K562 (cell line): ENCODE results near the gene NTSR1. TPM values are rescaled to one million over a fixed set of nuclear protein-coding genes. Genes with fewer than 3 reads are reported as not detected.
A peak's percentile ranks its signal among the peaks of the same experiment; 100 is the strongest.

Experiments
- BCOR ChIP-seq: fragments of 450-650 bp; IDR thresholded peaks from 2 replicates; pipeline ENCODE4 v1.6.1; 2016
- EGR1 ChIP-seq: fragments of 450-650 bp; conservative IDR thresholded peaks from 2 replicates; pipeline ENCODE4 v1.6.1; 2017; ENCODE audit warnings: mild to moderate bottlenecking
- ETS2 ChIP-seq: IDR thresholded peaks from 2 replicates; pipeline ENCODE4 v1.6.1; 2016; ENCODE audit warnings: borderline replicate concordance, missing genetic modification characterization, mild to moderate bottlenecking, moderate library complexity, missing compliant biosample characterization; ENCODE audit not compliant: poor library complexity, severe bottlenecking
- FOXA3 ChIP-seq, 2 experiments: fragments of 450-650 bp in 1 of 2; sonication (generic) in 1 of 2; formaldehyde crosslinking; IDR thresholded peaks in 1 of 2; conservative IDR thresholded peaks in 1 of 2; 2 replicates each; pipeline versions ENCODE4 v1.4.0 to v1.8.0; 2020 to 2022; ENCODE audit warnings: mild to moderate bottlenecking in 2 of 2, missing genetic modification reagents in 1 of 2
- GATAD2A ChIP-seq: fragments of 450-650 bp; IDR thresholded peaks from 2 replicates; pipeline ENCODE4 v1.6.1; 2017
- HDAC1 ChIP-seq, 2 experiments: fragments of 450-650 bp; IDR thresholded peaks; 2 replicates each; pipeline ENCODE4 v1.6.1; 2016 to 2017; ENCODE audit warnings: inconsistent platforms in 1 of 2, mild to moderate bottlenecking in 1 of 2, moderate library complexity in 1 of 2
- LEF1 ChIP-seq: fragments of 450-650 bp; IDR thresholded peaks from 2 replicates; pipeline ENCODE4 v1.6.1; 2016; ENCODE audit warnings: mild to moderate bottlenecking
- POLR2H ChIP-seq: IDR thresholded peaks from 2 replicates; pipeline ENCODE4 v1.6.1; 2016; ENCODE audit warnings: missing genetic modification characterization, low read depth, mild to moderate bottlenecking, control low read depth, missing compliant biosample characterization, moderate library complexity
- RFX7 ChIP-seq: fragments of 250-450 bp; sonication (Bioruptor Pico); IDR thresholded peaks from 2 replicates; pipeline ENCODE4 v1.5.1; 2021; ENCODE audit warnings: mild to moderate bottlenecking
- SMARCA5 ChIP-seq: fragments of 450-650 bp; IDR thresholded peaks from 2 replicates; pipeline ENCODE4 v1.6.1; 2016
- SMC3 ChIP-seq: conservative IDR thresholded peaks from 2 replicates; pipeline ENCODE4 v1.6.1; 2011; ENCODE audit warnings: low read depth, low read length, improper control_type of control experiment; ENCODE audit not compliant: insufficient read depth
- SREBF1 ChIP-seq: fragments of 150-350 bp; IDR thresholded peaks from 2 replicates; pipeline ENCODE4 v1.6.1; 2014; ENCODE audit warnings: antibody characterized with exemption, low read depth, low read length, borderline replicate concordance
- TAF15 ChIP-seq: fragments of 200-400 bp; formaldehyde crosslinking; IDR thresholded peaks from 2 replicates; pipeline ENCODE4 v1.6.1; 2017; ENCODE audit warnings: mild to moderate bottlenecking, low read depth, low read length, moderate library complexity
- TRIM24 ChIP-seq, 2 experiments: fragments of 450-650 bp; IDR thresholded peaks; 2 replicates each; pipeline ENCODE4 v1.6.1; 2016
- YY1 ChIP-seq, 3 experiments: IDR thresholded peaks; 2 replicates each; pipeline ENCODE4 v1.6.1; 2011; ENCODE audit warnings: low read length in 2 of 3, mild to moderate bottlenecking in 2 of 3, moderate library complexity in 2 of 3, borderline replicate concordance in 1 of 3, control low read depth in 1 of 3, low read depth in 1 of 3; ENCODE audit not compliant: insufficient read depth in 3 of 3, insufficient replicate concordance in 2 of 3, control insufficient read depth in 1 of 3, insufficient read length in 1 of 3; ENCODE audit errors: extremely low read depth in 1 of 3
- ZNF174 ChIP-seq: fragments of 250-450 bp; sonication (Bioruptor Pico); IDR thresholded peaks from 2 replicates; pipeline ENCODE4 v1.4.0; 2020; ENCODE audit warnings: mild to moderate bottlenecking
- ZNF408 ChIP-seq: fragments of 250-450 bp; sonication (Bioruptor Pico); IDR thresholded peaks from 2 replicates; pipeline ENCODE4 v1.4.0; 2020; ENCODE audit warnings: low read depth, mild to moderate bottlenecking, moderate library complexity
- ZNF436 ChIP-seq: fragments of 250-450, 450-650 bp; sonication (Bioruptor Pico); formaldehyde crosslinking; IDR thresholded peaks from 2 replicates; pipeline ENCODE4 v1.7.0; 2020; ENCODE audit warnings: mild to moderate bottlenecking
- ZNF57 ChIP-seq: fragments of 450-650 bp; formaldehyde crosslinking; IDR thresholded peaks from 2 replicates; pipeline ENCODE4 v1.4.0; 2020; ENCODE audit warnings: mild to moderate bottlenecking, moderate library complexity
- ZNF76 ChIP-seq: fragments of 250-450 bp; sonication (Bioruptor Pico); IDR thresholded peaks from 2 replicates; pipeline ENCODE4 v1.4.0; 2020; ENCODE audit warnings: mild to moderate bottlenecking, moderate library complexity, borderline replicate concordance
- ZSCAN29 ChIP-seq: fragments of 450-650 bp; IDR thresholded peaks from 2 replicates; pipeline ENCODE4 v1.6.1; 2017
- polyA plus RNA-seq, 8 experiments: library from polyadenylated mRNA; depleted of rRNA in 4 of 8; stranded (reverse) in 5 of 8; unstranded in 3 of 8; fragments of >200 nt; fragmentation: Nextera tagmentation in 2 of 8; fragmentation: Illumina TruSeq in 1 of 8; extraction: Ambion mirVana in 2 of 8; extraction: Trizol in 1 of 8; gene quantifications; 2 replicates each; pipeline versions ENCODE4 v1.2.1 to v1.2.3, GENCODE V29; 2011 to 2014; ENCODE audit warnings: inconsistent platforms in 1 of 8, missing spikeins in 1 of 8
- total RNA-seq, 7 experiments: library from RNA; depleted of rRNA in 6 of 7; stranded (reverse); fragments of >200 nt in 6 of 7; fragmentation: Illumina TruSeq in 2 of 7; extraction: Trizol in 2 of 7; gene quantifications; 2 replicates each; pipeline versions ENCODE4 v1.2.1 to v1.2.3, GENCODE V29; 2011 to 2021; ENCODE audit warnings: low replicate concordance in 1 of 7
- TF ChIP-seq, protein P1 (sequence below): fragments of 450-650 bp; formaldehyde crosslinking; IDR thresholded peaks from 2 replicates; pipeline ENCODE4 v1.4.0; 2020; ENCODE audit warnings: mild to moderate bottlenecking, mixed read lengths
- TF ChIP-seq, protein P2 (sequence below): sonication (generic); formaldehyde crosslinking; IDR thresholded peaks from 2 replicates; pipeline ENCODE4 v1.8.1; 2022; ENCODE audit warnings: missing genetic modification reagents
- TF ChIP-seq, protein P3 (sequence below), 3 experiments: fragments of 200-800 bp in 1 of 3; sonication (Bioruptor generic) in 1 of 3; sonication (generic) in 1 of 3; formaldehyde crosslinking in 1 of 3; IDR thresholded peaks; 2 replicates each; pipeline versions ENCODE4 v1.6.1 to v1.8.0; 2016 to 2022; ENCODE audit warnings: mild to moderate bottlenecking in 2 of 3, missing compliant biosample characterization in 2 of 3, missing genetic modification characterization in 2 of 3, missing genetic modification reagents in 1 of 3

Gene NTSR1
- total and polyA plus RNA-seq, 9 of the 15 experiments (the other 6 are each of a cell fraction or from before 2014, with no cell fraction given) = 0.04 to 0.40 (median 0.13) TPM; not detected in 3

DNA sequence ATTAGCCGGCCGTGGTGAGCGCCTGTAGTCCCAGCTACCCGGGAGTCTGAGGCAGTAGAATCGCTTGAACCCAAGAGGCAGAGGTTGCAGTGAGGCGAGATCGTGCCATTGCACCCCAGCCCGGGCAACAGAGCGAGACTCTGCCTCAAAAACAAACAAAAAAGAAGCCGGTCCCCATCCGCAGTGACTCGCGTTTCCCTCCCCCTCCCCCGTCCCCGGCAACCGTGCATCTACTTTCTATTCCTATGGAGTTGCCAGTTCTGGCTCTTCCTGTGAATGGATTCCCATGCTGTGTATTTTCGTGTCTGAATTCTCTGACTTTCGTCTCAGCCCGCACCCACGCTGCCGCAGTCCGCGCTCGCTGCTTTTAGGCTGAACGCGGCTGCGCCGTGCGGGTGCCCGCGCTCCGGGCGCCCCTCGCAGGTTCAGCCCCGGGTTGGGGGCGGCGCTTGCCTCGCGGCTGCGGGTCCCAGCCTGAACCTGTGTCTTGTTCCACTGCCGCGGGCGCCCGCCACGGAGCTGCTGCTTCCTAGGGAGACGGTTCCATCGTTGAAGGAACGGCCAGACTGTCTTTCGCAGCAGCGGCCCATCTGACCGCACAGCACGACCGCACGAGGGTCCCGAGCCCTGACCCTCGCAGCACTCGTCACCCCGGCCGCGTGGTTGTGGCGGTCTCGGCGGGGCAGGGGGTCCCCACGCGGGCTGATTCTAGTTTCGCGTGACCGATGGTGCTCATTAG lies 86.6 kb downstream of the NTSR1 start (continued):
- TF ChIP-seq SMARCA5 = no peak; the same call in 1 of the 2 replicates
- peak; percentile 57; the same call in 1 of the 2 replicates for TF ChIP-seq ZNF76
- no peak for TF ChIP-seq LEF1
- no peak for TF ChIP-seq ZNF57 (CRISPR knock-in tag)
- TF ChIP-seq POLR2H (tag) = no peak
- TF ChIP-seq ZNF408 (CRISPR knock-in tag) = no peak
- no peak for TF ChIP-seq SREBF1
- TF ChIP-seq ETS2 (tag) = no peak
- TF ChIP-seq, protein P1, sequence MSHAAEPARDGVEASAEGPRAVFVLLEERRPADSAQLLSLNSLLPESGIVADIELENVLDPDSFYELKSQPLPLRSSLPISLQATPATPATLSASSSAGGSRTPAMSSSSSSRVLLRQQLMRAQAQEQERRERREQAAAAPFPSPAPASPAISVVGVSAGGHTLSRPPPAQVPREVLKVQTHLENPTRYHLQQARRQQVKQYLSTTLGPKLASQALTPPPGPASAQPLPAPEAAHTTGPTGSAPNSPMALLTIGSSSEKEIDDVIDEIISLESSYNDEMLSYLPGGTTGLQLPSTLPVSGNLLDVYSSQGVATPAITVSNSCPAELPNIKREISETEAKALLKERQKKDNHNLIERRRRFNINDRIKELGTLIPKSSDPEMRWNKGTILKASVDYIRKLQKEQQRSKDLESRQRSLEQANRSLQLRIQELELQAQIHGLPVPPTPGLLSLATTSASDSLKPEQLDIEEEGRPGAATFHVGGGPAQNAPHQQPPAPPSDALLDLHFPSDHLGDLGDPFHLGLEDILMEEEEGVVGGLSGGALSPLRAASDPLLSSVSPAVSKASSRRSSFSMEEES = no peak
- TF ChIP-seq EGR1 = peak; percentile 39
- TF ChIP-seq, protein P2, sequence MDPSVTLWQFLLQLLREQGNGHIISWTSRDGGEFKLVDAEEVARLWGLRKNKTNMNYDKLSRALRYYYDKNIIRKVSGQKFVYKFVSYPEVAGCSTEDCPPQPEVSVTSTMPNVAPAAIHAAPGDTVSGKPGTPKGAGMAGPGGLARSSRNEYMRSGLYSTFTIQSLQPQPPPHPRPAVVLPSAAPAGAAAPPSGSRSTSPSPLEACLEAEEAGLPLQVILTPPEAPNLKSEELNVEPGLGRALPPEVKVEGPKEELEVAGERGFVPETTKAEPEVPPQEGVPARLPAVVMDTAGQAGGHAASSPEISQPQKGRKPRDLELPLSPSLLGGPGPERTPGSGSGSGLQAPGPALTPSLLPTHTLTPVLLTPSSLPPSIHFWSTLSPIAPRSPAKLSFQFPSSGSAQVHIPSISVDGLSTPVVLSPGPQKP (CRISPR knock-in tag) = no peak
- 0 out of 2 replicates have a peak, but pooled peaks have one; percentile 45 for TF ChIP-seq BCOR
- TF ChIP-seq GATAD2A = peak; percentile 83; the same call in 1 of the 2 replicates
- no peak for TF ChIP-seq TAF15
- TF ChIP-seq, protein P3, sequence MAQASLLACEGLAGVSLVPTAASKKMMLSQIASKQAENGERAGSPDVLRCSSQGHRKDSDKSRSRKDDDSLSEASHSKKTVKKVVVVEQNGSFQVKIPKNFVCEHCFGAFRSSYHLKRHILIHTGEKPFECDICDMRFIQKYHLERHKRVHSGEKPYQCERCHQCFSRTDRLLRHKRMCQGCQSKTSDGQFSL (CRISPR knock-in tag; IDR thresholded peaks at IDR 0.05) = no peak
- TF ChIP-seq, protein P3 (tag; IDR thresholded peaks at IDR 0.05) = no peak
- TF ChIP-seq RFX7 (CRISPR knock-in tag) = no peak
- no peak for TF ChIP-seq ZSCAN29
- TF ChIP-seq HDAC1 (IDR thresholded peaks at IDR 0.05) = 0 out of 4 replicates have a peak, but pooled peaks of 1 of the 2 experiments have one; percentile 25
- TF ChIP-seq TRIM24 (IDR thresholded peaks at IDR 0.05) = no peak
- no peak for TF ChIP-seq SMC3
- TF ChIP-seq ZNF436 (CRISPR knock-in tag) = no peak
- peak in 2 of 3 experiments; percentile 30 to 44 for TF ChIP-seq YY1 (IDR thresholded peaks at IDR 0.05; ENCODE audit: borderline replicate concordance in 1 of 3, control insufficient read depth in 1 of 3, extremely low read depth in 1 of 3, insufficient read depth in 3 of 3, insufficient read length in 1 of 3, insufficient replicate concordance in 2 of 3, low read depth in 1 of 3, low read length in 2 of 3)
- TF ChIP-seq FOXA3 (CRISPR knock-in tag; conservative IDR thresholded peaks at IDR 0.05 in 1 of 2, IDR thresholded peaks at IDR 0.05 in 1 of 2) = no peak
- no peak for TF ChIP-seq ZNF174 (CRISPR knock-in tag)
